Tibial nerve (tissue), 3 donors: Measurements from ENCODE around the gene CLK2.

ENCODE experiments used
- POLR2A ChIP-seq, 2 donors: fragments of 450-650 bp; IDR thresholded peaks; one replicate each; pipeline ENCODE4 v1.6.1; 2017; ENCODE audit warnings: antibody characterized with exemption in 2 of 2, mild to moderate bottlenecking in 2 of 2, moderate library complexity in 2 of 2
- TF ChIP-seq, protein P1 (sequence below), 5 experiments: fragments of 200-600 bp in 3 of 5; fragments of 450-650 bp in 2 of 5; sonication (generic) in 3 of 5; IDR thresholded peaks; one replicate each; pipeline ENCODE4 v1.5.1; 2016 to 2019; ENCODE audit warnings: antibody characterized with exemption in 5 of 5, mild to moderate bottlenecking in 3 of 5, moderate library complexity in 2 of 5

- TF ChIP-seq, protein P1, sequence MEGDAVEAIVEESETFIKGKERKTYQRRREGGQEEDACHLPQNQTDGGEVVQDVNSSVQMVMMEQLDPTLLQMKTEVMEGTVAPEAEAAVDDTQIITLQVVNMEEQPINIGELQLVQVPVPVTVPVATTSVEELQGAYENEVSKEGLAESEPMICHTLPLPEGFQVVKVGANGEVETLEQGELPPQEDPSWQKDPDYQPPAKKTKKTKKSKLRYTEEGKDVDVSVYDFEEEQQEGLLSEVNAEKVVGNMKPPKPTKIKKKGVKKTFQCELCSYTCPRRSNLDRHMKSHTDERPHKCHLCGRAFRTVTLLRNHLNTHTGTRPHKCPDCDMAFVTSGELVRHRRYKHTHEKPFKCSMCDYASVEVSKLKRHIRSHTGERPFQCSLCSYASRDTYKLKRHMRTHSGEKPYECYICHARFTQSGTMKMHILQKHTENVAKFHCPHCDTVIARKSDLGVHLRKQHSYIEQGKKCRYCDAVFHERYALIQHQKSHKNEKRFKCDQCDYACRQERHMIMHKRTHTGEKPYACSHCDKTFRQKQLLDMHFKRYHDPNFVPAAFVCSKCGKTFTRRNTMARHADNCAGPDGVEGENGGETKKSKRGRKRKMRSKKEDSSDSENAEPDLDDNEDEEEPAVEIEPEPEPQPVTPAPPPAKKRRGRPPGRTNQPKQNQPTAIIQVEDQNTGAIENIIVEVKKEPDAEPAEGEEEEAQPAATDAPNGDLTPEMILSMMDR (IDR thresholded peaks at IDR 0.05), result no peak
- no peak for TF ChIP-seq POLR2A (IDR thresholded peaks at IDR 0.05)
Measured at GRCh38 chr1:155256058-155256852, 17.0 kb downstream of the CLK2 start.
